Measurements from ENCODE around the gene SLX4IP. TPM values are rescaled to one million over a fixed set of nuclear protein-coding genes. Genes with fewer than 3 reads are reported as not detected.
"Not testable (repeated sequence)": the region's sequence is repeated elsewhere in the genome, so short reads cannot be mapped to it uniquely, and the experiment has no call there.

Gene SLX4IP
- total and polyA plus RNA-seq, 2 donors (not counting 3 experiments of a cell fraction or from before 2014, with no cell fraction given) = 1.9 to 4.5 TPM

DNA sequence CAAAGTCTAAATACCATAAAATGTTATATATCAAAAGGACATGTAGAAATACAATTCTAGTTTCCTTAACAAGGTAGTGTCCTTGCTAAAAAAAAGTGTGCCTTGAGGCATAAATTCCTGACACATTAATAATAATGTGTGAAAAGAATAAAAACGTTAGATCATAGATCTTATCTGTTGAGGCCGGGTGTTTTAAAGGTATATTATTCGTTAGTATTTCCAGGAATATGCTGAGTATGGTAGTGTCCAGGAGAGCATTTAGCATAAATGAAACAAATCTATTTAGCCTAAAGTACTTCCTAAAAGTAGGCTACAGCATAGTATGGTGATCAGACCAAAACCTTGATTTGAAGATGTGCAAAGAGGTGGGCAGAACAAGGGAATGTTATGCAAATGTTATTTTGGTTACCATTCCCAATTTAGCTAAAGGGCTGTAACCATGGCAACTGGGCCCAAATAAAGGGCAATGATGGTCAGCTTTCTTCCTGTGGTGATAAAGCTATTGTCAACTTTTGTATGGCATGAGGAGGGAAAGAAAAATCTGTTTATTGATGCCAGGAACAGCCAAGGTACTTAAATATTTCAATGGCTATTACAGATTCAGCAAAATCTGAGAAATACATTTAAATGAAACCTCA is 20.0 kb upstream of the SLX4IP start:
- intact Hi-C loops (cut with micrococcal nuclease) (loop anchor here (1.0 to 5.0 kb wide), 3 partner anchors 38 to 338 kb away; no protein-coding TSS in a partner anchor), dilution Hi-C loops (cut with MboI; ENCODE audit: extremely low pct_ligation_motif_present, low sequenced_read_pairs) (no loop called here)
- no peaks in the 10 kb centered on the region for H3K9me3 ChIP-seq (replicated peaks; ENCODE audit: control insufficient read depth, insufficient read depth, low read length)
- H4K20me1 ChIP-seq (replicated peaks; ENCODE audit: control insufficient read depth, extremely low read depth, insufficient read depth, low read length) = no peaks in the 10 kb centered on the region
- no TSS peak for BruUV-seq (replicated peaks)
- no peaks in the 10 kb centered on the region for H3K27me3 ChIP-seq (ENCODE audit: control insufficient read depth in 2 of 2, insufficient read depth in 2 of 2, low read length in 2 of 2)
- H3K4me3 ChIP-seq (replicated peaks in 1 of 3; ENCODE audit: insufficient read depth in 1 of 3, low read depth in 1 of 3, low read length in 3 of 3) = no peak overlapping the region
- ChIA-PET POLR2A (interaction anchor here (1.1 kb wide), 1 partner anchor 19 kb away, joined by 3 read pairs; the partner anchor contains the start of gene MKKS), CTCF (interaction anchor here (1.4 to 2.2 kb wide), 2 partner anchors 19 to 437 kb away, joined by 4 to 7 read pairs; partner anchors contain the start of genes MKKS and SLX4IP)
- H3K4me2 ChIP-seq (ENCODE audit: insufficient read depth, low read length) = peak overlapping the region; percentile 72
- peak overlapping the region; percentile 67 for H3K27ac ChIP-seq (ENCODE audit: insufficient read depth, low read depth, low read length)
- peaks cover 2 to 5% of the 10 kb centered on the region in 2 experiments for H3K36me3 ChIP-seq (ENCODE audit: control insufficient read depth in 2 of 2, extremely low read depth in 1 of 2, insufficient read depth in 2 of 2, low read length in 2 of 2)
- H3K79me2 ChIP-seq (ENCODE audit: control insufficient read depth, insufficient read depth, low read length) = peaks cover 3% of the 10 kb centered on the region
- FAIRE-seq (peak; percentile 43), DNase-seq (ENCODE audit: low read depth, low spot score) (peak; percentile 44)
- no peaks in the 10 kb centered on the region for H3K9me1 ChIP-seq (replicated peaks; ENCODE audit: control insufficient read depth, extremely low read depth, insufficient read depth, low read length)
- peaks cover 25% of the 10 kb centered on the region for H3K4me1 ChIP-seq (ENCODE audit: control insufficient read depth, extremely low read depth, insufficient read depth, low read length)
- peak overlapping the region; percentile 47 for H3K9ac ChIP-seq (replicated peaks; ENCODE audit: extremely low read depth, insufficient read depth, low read length)
- TF ChIP-seq GATA2 (IDR thresholded peaks at IDR 0.05; ENCODE audit: insufficient read depth, insufficient read length, low read depth, low read length) (peak; percentile 84), FOS (IDR thresholded peaks at IDR 0.05; ENCODE audit: borderline replicate concordance, insufficient read depth, low read length) (no peak), JUN (IDR thresholded peaks at IDR 0.05; ENCODE audit: borderline replicate concordance, insufficient read depth, insufficient read length, low read depth) (peak; percentile 56)
- no peak overlapping the region for H2AFZ ChIP-seq (ENCODE audit: low read depth, low read length)

DNA sequence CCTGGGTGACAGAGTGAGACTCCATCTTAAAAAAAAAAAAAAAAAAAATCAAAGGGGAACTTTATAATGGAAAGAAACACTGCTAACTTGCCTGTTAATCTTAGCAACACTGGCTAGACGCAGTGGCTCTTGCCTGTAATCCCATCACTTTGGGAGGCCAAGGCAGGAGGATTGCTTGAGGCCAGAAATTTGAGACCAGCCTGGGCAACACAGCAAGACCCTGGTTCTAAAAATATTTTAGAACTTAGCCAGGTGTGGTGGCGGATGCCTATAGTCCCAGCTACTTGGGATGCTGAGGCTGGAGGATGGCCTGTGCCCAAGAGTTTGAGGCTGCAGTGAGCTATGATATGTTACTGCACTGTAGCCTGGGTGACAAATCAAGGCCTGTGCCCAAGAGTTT is 17.9 kb upstream of the SLX4IP start:
- DNase-seq (ENCODE audit: low read depth, low spot score); dilution Hi-C loops (cut with MboI; ENCODE audit: extremely low pct_ligation_motif_present, low sequenced_read_pairs); H3K9me1 ChIP-seq (replicated peaks; ENCODE audit: control insufficient read depth, extremely low read depth, insufficient read depth, low read length); H3K27ac ChIP-seq (ENCODE audit: insufficient read depth, low read depth, low read length); H3K4me2 ChIP-seq (ENCODE audit: insufficient read depth, low read length); H3K36me3 ChIP-seq (ENCODE audit: control insufficient read depth in 2 of 2, extremely low read depth in 1 of 2, insufficient read depth in 2 of 2, low read length in 2 of 2); H3K4me3 ChIP-seq (replicated peaks in 1 of 3; ENCODE audit: insufficient read depth in 1 of 3, low read depth in 1 of 3, low read length in 3 of 3); H3K27me3 ChIP-seq (ENCODE audit: control insufficient read depth in 2 of 2, insufficient read depth in 2 of 2, low read length in 2 of 2); H3K79me2 ChIP-seq (ENCODE audit: control insufficient read depth, insufficient read depth, low read length); H3K9me3 ChIP-seq (replicated peaks; ENCODE audit: control insufficient read depth, insufficient read depth, low read length); H3K9ac ChIP-seq (replicated peaks; ENCODE audit: extremely low read depth, insufficient read depth, low read length); BruUV-seq (replicated peaks); H2AFZ ChIP-seq (ENCODE audit: low read depth, low read length); FAIRE-seq; POLR2A ChIA-PET; H4K20me1 ChIP-seq (replicated peaks; ENCODE audit: control insufficient read depth, extremely low read depth, insufficient read depth, low read length): not testable (repeated sequence)
- peaks cover 28% of the 10 kb centered on the region for H3K4me1 ChIP-seq (ENCODE audit: control insufficient read depth, extremely low read depth, insufficient read depth, low read length)
- intact Hi-C loops (cut with micrococcal nuclease) = loop anchor here (5.0 kb wide), 1 partner anchor 340 kb away; no protein-coding TSS in a partner anchor
- CTCF ChIA-PET = interaction anchor here (1.3 to 1.5 kb wide), 2 partner anchors 18 to 439 kb away, joined by 4 to 5 read pairs; partner anchors contain the start of genes MKKS and SLX4IP
